C1 segment of cervical spinal cord (tissue), 14 donors: ENCODE data around the gene TBC1D10B.
A peak's percentile ranks its signal among the peaks of the same experiment; 100 is the strongest.
"Not testable (repeated sequence)": the region's sequence is repeated elsewhere in the genome, so short reads cannot be mapped to it uniquely, and the experiment has no call there.

ENCODE experiments used
- DNase-seq, 14 donors: peaks; one replicate each; lab custom pipeline; 2025; lab: John Stamatoyannopoulos, UW

Gene TBC1D10B

GRCh38 chr16:30335598-30336474, 34.5 kb downstream of the TBC1D10B start:
- DNase-seq: peak in 4 of 14 donors; percentile 36 to 51 (median 46)

- peak in 13 of 14 donors; percentile 23 to 84 (median 58) for DNase-seq
Measured at GRCh38 chr16:30335028-30335597, 35.2 kb downstream of the TBC1D10B start.

GRCh38 chr16:30334473-30334989, 35.8 kb downstream of the TBC1D10B start:
- DNase-seq: peak in 4 of 14 donors; percentile 31 to 53 (median 45)

GRCh38 chr16:30324220-30324619, 46.1 kb downstream of the TBC1D10B start:
- not testable (repeated sequence) for DNase-seq

- DNase-seq: not testable (repeated sequence)
Measured at GRCh38 chr16:30318647-30319046, 51.6 kb downstream of the TBC1D10B start.

- DNase-seq: not testable (repeated sequence)
Measured at GRCh38 chr16:30310937-30311336, 59.4 kb downstream of the TBC1D10B start.

GRCh38 chr16:30309255-30309654, 61.0 kb downstream of the TBC1D10B start:
- DNase-seq: not testable (repeated sequence)
